HG03520 (cell line): Measurements from ENCODE around the gene KCNQ5.
"Not testable (repeated sequence)": the region's sequence is repeated elsewhere in the genome, so short reads cannot be mapped to it uniquely, and the experiment has no call there.

Experiments used
- ATAC-seq: cut with Tn5 transposase; IDR thresholded peaks from one replicate; pipeline ENCODE4 v1.9.1; 2021; ENCODE audit warnings: mild to moderate bottlenecking, moderate library complexity; ENCODE audit not compliant: unreplicated experiment

The KCNQ5 gene

GRCh38 chr6:73156793-73157767, 535.2 kb downstream of the KCNQ5 start:
- ATAC-seq = no peak

GRCh38 chr6:73157870-73158269, 536.0 kb downstream of the KCNQ5 start:
- no peak for ATAC-seq

GRCh38 chr6:73169111-73169510, 547.2 kb downstream of the KCNQ5 start:
- ATAC-seq = no peak

GRCh38 chr6:73169633-73170032, 547.8 kb downstream of the KCNQ5 start:
- no peak for ATAC-seq

GRCh38 chr6:73174646-73175045, 552.8 kb downstream of the KCNQ5 start:
- ATAC-seq = no peak

GRCh38 chr6:73176057-73176456, 554.2 kb downstream of the KCNQ5 start:
- no peak for ATAC-seq

GRCh38 chr6:73177221-73177944, 555.5 kb downstream of the KCNQ5 start:
- ATAC-seq = peak; percentile 43

GRCh38 chr6:73180076-73180738, 558.3 kb downstream of the KCNQ5 start:
- no peak for ATAC-seq

GRCh38 chr6:73180763-73181619, 559.1 kb downstream of the KCNQ5 start:
- ATAC-seq = peak; percentile 83

GRCh38 chr6:73182021-73182607, 560.2 kb downstream of the KCNQ5 start:
- ATAC-seq = peak; percentile 59

GRCh38 chr6:73193302-73193701, 571.4 kb downstream of the KCNQ5 start:
- not testable (repeated sequence) for ATAC-seq

- no peak for ATAC-seq
These were observed 572.9 kb downstream of the KCNQ5 start for GRCh38 chr6:73194744-73195143.

GRCh38 chr6:73200247-73200646, 578.4 kb downstream of the KCNQ5 start:
- ATAC-seq = no peak

- ATAC-seq = no peak
These were observed 578.9 kb downstream of the KCNQ5 start for GRCh38 chr6:73200735-73201134.

- no peak for ATAC-seq
These were observed 581.2 kb downstream of the KCNQ5 start for GRCh38 chr6:73203098-73203497.

GRCh38 chr6:73204252-73204651, 582.4 kb downstream of the KCNQ5 start:
- ATAC-seq = no peak

- no peak for ATAC-seq
These were observed 585.5 kb downstream of the KCNQ5 start for GRCh38 chr6:73207221-73207837.

- no peak for ATAC-seq
These were observed 587.3 kb downstream of the KCNQ5 start for GRCh38 chr6:73209117-73209516.

GRCh38 chr6:73216859-73217258, 595.0 kb downstream of the KCNQ5 start:
- ATAC-seq = no peak

- no peak for ATAC-seq
These were observed 603.5 kb downstream of the KCNQ5 start, which contains the start of gene KHDC1L for GRCh38 chr6:73225396-73225795. Gene KHDC1L (minus strand): TSS chr6:73225496. CDS start chr6:73225408, 88 bp downstream.
